ENCODE measurements around the gene ZFP69. TPM values are rescaled to one million over a fixed set of nuclear protein-coding genes. Genes with fewer than 3 reads are reported as not detected.
A peak's percentile ranks its signal among the peaks of the same experiment; 100 is the strongest.

The ZFP69 gene
- total RNA-seq, 2 donors from 2014 or later, result 0.66 to 1.3 TPM

DNA sequence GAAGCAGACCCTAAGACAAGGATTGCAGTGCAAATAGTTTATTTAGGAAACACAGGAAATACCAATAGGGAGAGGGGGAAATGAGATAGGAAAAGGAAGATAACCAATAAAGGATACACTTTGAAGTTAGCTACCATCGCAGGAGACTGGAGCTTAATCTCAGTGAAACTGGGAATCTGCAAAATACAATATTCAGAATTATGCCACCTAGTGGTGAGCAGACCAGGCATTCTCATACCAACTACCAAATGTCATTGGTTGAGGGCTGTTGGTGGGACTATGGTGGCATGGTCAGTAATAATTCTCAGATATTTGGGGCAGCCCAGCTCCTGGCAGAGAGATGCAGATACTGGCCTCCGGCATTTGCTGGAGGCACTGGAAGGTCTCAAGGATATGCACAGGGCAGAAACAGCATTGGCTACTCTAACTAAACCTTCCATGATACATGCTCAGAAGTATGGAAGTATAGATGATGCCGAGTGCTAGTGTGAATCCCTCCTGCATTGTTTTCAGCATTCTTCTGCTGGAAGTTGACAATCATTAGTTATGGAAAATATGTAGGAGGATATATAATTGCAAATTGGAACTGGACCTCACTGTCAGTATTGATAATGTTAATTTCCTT, 38.6 kb upstream of the ZFP69 start:
- DNase-seq (peak in 3 of 4 donors; percentile 14 to 20 (median 14)), ATAC-seq (no peak)
- H3K27me3 ChIP-seq, result no peaks in the 10 kb centered on the region
- intact Hi-C loops (cut with DNase I), result no loop called here
- H3K27ac ChIP-seq, result no peak overlapping the region
- no peaks in the 10 kb centered on the region for H3K36me3 ChIP-seq (replicated peaks in 1 of 2; ENCODE audit: insufficient read depth in 1 of 2, low read depth in 2 of 2)
- H3K4me3 ChIP-seq, result no peak overlapping the region
- H3K9me3 ChIP-seq, result no peaks in the 10 kb centered on the region
- TF ChIP-seq, protein P1, sequence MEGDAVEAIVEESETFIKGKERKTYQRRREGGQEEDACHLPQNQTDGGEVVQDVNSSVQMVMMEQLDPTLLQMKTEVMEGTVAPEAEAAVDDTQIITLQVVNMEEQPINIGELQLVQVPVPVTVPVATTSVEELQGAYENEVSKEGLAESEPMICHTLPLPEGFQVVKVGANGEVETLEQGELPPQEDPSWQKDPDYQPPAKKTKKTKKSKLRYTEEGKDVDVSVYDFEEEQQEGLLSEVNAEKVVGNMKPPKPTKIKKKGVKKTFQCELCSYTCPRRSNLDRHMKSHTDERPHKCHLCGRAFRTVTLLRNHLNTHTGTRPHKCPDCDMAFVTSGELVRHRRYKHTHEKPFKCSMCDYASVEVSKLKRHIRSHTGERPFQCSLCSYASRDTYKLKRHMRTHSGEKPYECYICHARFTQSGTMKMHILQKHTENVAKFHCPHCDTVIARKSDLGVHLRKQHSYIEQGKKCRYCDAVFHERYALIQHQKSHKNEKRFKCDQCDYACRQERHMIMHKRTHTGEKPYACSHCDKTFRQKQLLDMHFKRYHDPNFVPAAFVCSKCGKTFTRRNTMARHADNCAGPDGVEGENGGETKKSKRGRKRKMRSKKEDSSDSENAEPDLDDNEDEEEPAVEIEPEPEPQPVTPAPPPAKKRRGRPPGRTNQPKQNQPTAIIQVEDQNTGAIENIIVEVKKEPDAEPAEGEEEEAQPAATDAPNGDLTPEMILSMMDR (IDR thresholded peaks at IDR 0.05), result peak; percentile 52 to 65 (median 59)
- no peak for TF ChIP-seq POLR2A (IDR thresholded peaks at IDR 0.05)
- H3K4me1 ChIP-seq, result no peaks in the 10 kb centered on the region
- WGBS, 2 donors, result 53 to 56% methylated on average over 3 of the region's 3 CpGs

DNA sequence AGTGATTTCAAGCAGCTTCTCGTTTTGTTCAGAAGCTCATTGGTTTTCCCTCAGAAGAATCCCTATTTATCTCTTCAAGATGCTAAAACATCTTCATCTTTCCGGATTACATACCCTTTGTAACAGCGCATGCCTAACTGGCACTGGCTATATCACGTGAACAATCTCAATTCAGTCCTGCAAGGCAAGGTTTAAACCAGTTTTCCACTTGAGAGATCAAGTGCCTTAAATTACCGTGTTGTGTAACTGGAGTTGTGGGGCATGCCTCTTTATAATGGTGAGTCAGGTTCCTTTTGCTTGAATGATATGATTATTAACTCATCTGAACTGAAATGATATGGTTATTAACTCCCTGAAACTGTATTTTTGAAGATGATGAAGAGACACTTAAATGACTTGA, 37.8 kb upstream of the ZFP69 start:
- ATAC-seq (no peak), DNase-seq (no peak)
- Histone ChIP-seq H3K9me3 (no peaks in the 10 kb centered on the region), H3K4me1 (no peaks in the 10 kb centered on the region), H3K4me3 (no peak overlapping the region), H3K27me3 (no peaks in the 10 kb centered on the region), H3K36me3 (replicated peaks in 1 of 2; ENCODE audit: insufficient read depth in 1 of 2, low read depth in 2 of 2) (no peaks in the 10 kb centered on the region), H3K27ac (no peak overlapping the region)
- no peak for TF ChIP-seq POLR2A (IDR thresholded peaks at IDR 0.05)
- TF ChIP-seq, protein P1 (IDR thresholded peaks at IDR 0.05), result no peak
- intact Hi-C loops (cut with DNase I), result no loop called here
- WGBS, 2 donors, result 74 to 78% methylated on average over 5 of the region's 5 CpGs

DNA sequence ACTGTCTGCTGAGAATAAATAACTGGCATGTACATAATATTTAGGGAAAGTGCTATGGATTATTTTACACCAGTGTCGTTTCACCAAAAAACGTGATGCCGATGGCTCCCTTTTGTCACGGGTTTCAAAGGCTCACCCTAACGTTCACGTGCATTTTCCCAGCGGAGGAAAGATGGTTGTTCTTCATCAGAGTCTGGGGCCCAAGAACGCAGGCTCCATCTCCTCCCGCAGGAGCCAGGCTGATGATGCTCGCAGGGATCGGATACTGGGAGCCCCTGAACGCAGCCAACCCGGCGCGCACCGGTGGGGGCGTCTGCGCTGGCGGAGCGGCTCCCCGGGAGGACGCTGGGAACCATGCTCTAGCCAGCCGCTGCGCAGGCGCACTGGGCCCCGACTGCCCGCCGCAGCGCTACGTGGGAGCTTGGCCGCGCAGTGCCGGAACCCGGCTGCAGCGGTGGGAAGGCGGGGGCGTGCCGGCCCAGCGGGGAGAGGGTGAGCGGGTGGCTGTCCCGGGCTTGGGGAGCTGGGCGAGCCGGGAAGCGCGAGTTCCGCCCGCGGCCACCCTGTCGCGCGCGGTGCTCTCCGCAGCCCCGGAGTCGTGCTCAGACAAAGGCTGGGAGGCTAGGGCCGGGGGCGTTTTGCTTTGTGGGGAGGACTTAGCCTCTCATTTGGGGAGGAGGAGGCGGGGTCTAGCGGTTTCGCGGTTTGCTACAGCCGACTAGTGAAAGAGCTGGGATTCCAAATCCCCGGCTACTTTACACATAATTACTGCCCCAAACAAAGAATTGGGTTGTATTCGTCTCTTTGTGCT, 27.2 kb upstream of the ZFP69 start, which contains the start of gene ZFP69B:
TSS of gene ZFP69B (plus strand) at position 793 of the 811 bp plus-strand sequence. CDS start 486 bp downstream, outside the sequence.
- TF ChIP-seq, protein P1 (IDR thresholded peaks at IDR 0.05), result peak in 2 of 7 experiments; percentile 7
- peak; percentile 49 to 71 (median 65) for TF ChIP-seq POLR2A (IDR thresholded peaks at IDR 0.05)

DNA sequence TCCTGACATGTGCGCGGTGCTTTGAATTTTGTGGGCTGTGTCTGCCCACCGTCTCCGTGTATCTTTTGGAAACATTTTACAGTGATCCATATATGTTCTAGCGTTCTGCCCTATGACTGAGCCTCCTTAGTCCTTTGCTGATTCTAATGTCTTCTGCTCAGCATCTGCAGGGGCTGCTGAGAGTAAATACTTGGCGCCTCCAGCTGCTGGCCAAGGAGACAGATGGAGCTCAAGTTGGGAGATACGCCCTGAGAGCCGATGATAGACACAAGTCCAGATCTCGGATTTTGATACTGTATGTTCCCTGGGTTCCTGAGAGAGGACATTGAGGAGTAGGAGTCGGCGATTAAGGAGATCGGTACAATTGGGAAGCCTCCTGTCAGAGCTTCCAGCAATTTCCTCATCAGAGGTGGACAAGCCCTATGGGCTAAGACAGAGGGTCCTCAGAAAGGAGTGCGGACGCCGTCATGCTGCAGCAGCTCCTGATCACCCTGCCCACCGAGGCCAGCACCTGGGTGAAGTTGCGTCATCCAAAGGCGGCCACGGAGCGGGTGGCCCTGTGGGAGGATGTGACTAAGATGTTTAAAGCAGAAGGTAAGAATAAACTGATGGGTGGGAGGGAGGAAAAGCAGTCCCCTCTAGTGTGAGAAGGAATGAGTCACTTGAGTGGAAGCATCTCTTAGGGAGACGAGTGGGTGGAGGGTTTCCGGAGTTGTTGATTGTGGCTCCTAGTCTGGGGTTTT, 26.4 kb upstream of the ZFP69 start:
- WGBS, 2 donors, result 16 to 20% methylated on average over 21 to 22 of the region's 22 CpGs
- TF ChIP-seq, protein P1 (IDR thresholded peaks at IDR 0.05), result no peak
- no peak for TF ChIP-seq POLR2A (IDR thresholded peaks at IDR 0.05)
- peak; percentile 5 to 39 (median 26) for DNase-seq
- Histone ChIP-seq H3K27ac (peak overlapping the region; percentile 22 to 82 (median 62)), H3K9me3 (no peaks in the 10 kb centered on the region), H3K36me3 (replicated peaks in 1 of 2; ENCODE audit: insufficient read depth in 1 of 2, low read depth in 2 of 2) (no peaks in the 10 kb centered on the region), H3K27me3 (no peaks in the 10 kb centered on the region), H3K4me3 (peak overlapping the region; percentile 44 to 86), H3K4me1 (peaks cover 14% of the 10 kb centered on the region)
- intact Hi-C loops (cut with DNase I), result no loop called here
- peak; percentile 16 for ATAC-seq

More for the DNA sequence above, 27.2 kb upstream of the ZFP69 start, which contains the start of gene ZFP69B:
- Histone ChIP-seq H3K4me3 (peak within 1 kb of the TSS; percentile 44 to 86), H3K4me1 (peaks cover 14% of the 10 kb centered on the region), H3K36me3 (replicated peaks in 1 of 2; ENCODE audit: insufficient read depth in 1 of 2, low read depth in 2 of 2) (no peaks in the 10 kb centered on the region), H3K27ac (peak within 1 kb of the TSS; percentile 22 to 82 (median 62)), H3K27me3 (no peaks in the 10 kb centered on the region), H3K9me3 (no peaks in the 10 kb centered on the region)
- peak; percentile 97 for ATAC-seq
- 0% methylated on average over 22 to 62 of the region's 64 CpGs for WGBS, 2 donors
- peak; percentile 92 to 95 (median 92) for DNase-seq
- intact Hi-C loops (cut with DNase I), result no loop called here

Data from body of pancreas (tissue), 4 donors.